ENCODE data around the gene RGL1. TPM values are rescaled to one million over a fixed set of nuclear protein-coding genes. Genes with fewer than 3 reads are reported as not detected.

RGL1 gene
- total RNA-seq, 1 experiment from 2014 or later = 0.91 TPM

GRCh38 chr1:183893561-183894289, 88.8 kb downstream of the RGL1 start:
- in situ Hi-C loops (cut with HindIII; ENCODE audit: low pct_unique_long_range_greater_than_20kb, low sequenced_read_pairs) = no loop called here
- DNase-seq (ENCODE audit: low read depth) = no peak

- no peak for DNase-seq (ENCODE audit: low read depth)
- in situ Hi-C loops (cut with HindIII; ENCODE audit: low pct_unique_long_range_greater_than_20kb, low sequenced_read_pairs) = no loop called here
Observed at GRCh38 chr1:183894290-183894565, 89.3 kb downstream of the RGL1 start.

- no peak for DNase-seq (ENCODE audit: low read depth)
- in situ Hi-C loops (cut with HindIII; ENCODE audit: low pct_unique_long_range_greater_than_20kb, low sequenced_read_pairs) = no loop called here
Observed at GRCh38 chr1:183896466-183897048, 91.6 kb downstream of the RGL1 start.

GRCh38 chr1:183898001-183898396, 93.1 kb downstream of the RGL1 start:
- in situ Hi-C loops (cut with HindIII; ENCODE audit: low pct_unique_long_range_greater_than_20kb, low sequenced_read_pairs) = no loop called here
- no peak for DNase-seq (ENCODE audit: low read depth)

GRCh38 chr1:183898610-183899009, 93.7 kb downstream of the RGL1 start:
- in situ Hi-C loops (cut with HindIII; ENCODE audit: low pct_unique_long_range_greater_than_20kb, low sequenced_read_pairs) = no loop called here
- DNase-seq (ENCODE audit: low read depth) = no peak

- no peak for DNase-seq (ENCODE audit: low read depth)
- in situ Hi-C loops (cut with HindIII; ENCODE audit: low pct_unique_long_range_greater_than_20kb, low sequenced_read_pairs) = no loop called here
Observed at GRCh38 chr1:183901748-183902330, 96.9 kb downstream of the RGL1 start.

- in situ Hi-C loops (cut with HindIII; ENCODE audit: low pct_unique_long_range_greater_than_20kb, low sequenced_read_pairs) = no loop called here
- DNase-seq (ENCODE audit: low read depth) = no peak
Observed at GRCh38 chr1:183903101-183903500, 98.2 kb downstream of the RGL1 start.

GRCh38 chr1:183905508-183906113, 100.7 kb downstream of the RGL1 start:
- DNase-seq (ENCODE audit: low read depth) = no peak
- in situ Hi-C loops (cut with HindIII; ENCODE audit: low pct_unique_long_range_greater_than_20kb, low sequenced_read_pairs) = no loop called here

- in situ Hi-C loops (cut with HindIII; ENCODE audit: low pct_unique_long_range_greater_than_20kb, low sequenced_read_pairs) = no loop called here
Observed at GRCh38 chr1:183907070-183907469, 102.2 kb downstream of the RGL1 start.

GRCh38 chr1:183908079-183908478, 103.2 kb downstream of the RGL1 start:
- DNase-seq (ENCODE audit: low read depth) = no peak
- in situ Hi-C loops (cut with HindIII; ENCODE audit: low pct_unique_long_range_greater_than_20kb, low sequenced_read_pairs) = no loop called here

More at GRCh38 chr1:183907070-183907469, 102.2 kb downstream of the RGL1 start:
- no peak for DNase-seq (ENCODE audit: low read depth)

GRCh38 chr1:183909672-183910071, 104.8 kb downstream of the RGL1 start:
- DNase-seq (ENCODE audit: low read depth) = no peak
- in situ Hi-C loops (cut with HindIII; ENCODE audit: low pct_unique_long_range_greater_than_20kb, low sequenced_read_pairs) = no loop called here

GRCh38 chr1:183910845-183911244, 105.9 kb downstream of the RGL1 start:
- in situ Hi-C loops (cut with HindIII; ENCODE audit: low pct_unique_long_range_greater_than_20kb, low sequenced_read_pairs) = no loop called here
- no peak for DNase-seq (ENCODE audit: low read depth)

- in situ Hi-C loops (cut with HindIII; ENCODE audit: low pct_unique_long_range_greater_than_20kb, low sequenced_read_pairs) = no loop called here
Observed at GRCh38 chr1:183911285-183911684, 106.4 kb downstream of the RGL1 start.

GRCh38 chr1:183912265-183912886, 107.5 kb downstream of the RGL1 start:
- DNase-seq (ENCODE audit: low read depth) = no peak
- in situ Hi-C loops (cut with HindIII; ENCODE audit: low pct_unique_long_range_greater_than_20kb, low sequenced_read_pairs) = no loop called here

More at GRCh38 chr1:183911285-183911684, 106.4 kb downstream of the RGL1 start:
- DNase-seq (ENCODE audit: low read depth) = no peak

GRCh38 chr1:183913567-183913993, 108.7 kb downstream of the RGL1 start:
- no peak for DNase-seq (ENCODE audit: low read depth)
- in situ Hi-C loops (cut with HindIII; ENCODE audit: low pct_unique_long_range_greater_than_20kb, low sequenced_read_pairs) = no loop called here

- in situ Hi-C loops (cut with HindIII; ENCODE audit: low pct_unique_long_range_greater_than_20kb, low sequenced_read_pairs) = no loop called here
- DNase-seq (ENCODE audit: low read depth) = no peak
Observed at GRCh38 chr1:183914276-183914675, 109.4 kb downstream of the RGL1 start.

GRCh38 chr1:183914891-183915290, 110.0 kb downstream of the RGL1 start:
- DNase-seq (ENCODE audit: low read depth) = no peak
- in situ Hi-C loops (cut with HindIII; ENCODE audit: low pct_unique_long_range_greater_than_20kb, low sequenced_read_pairs) = no loop called here

- peak; percentile 87 for DNase-seq (ENCODE audit: low read depth)
- in situ Hi-C loops (cut with HindIII; ENCODE audit: low pct_unique_long_range_greater_than_20kb, low sequenced_read_pairs) = no loop called here
Observed at GRCh38 chr1:183915625-183916510, 110.9 kb downstream of the RGL1 start.

All from Caki2 (cell line).